ENCODE measurements around the gene STPG1.

Gene STPG1

DNA sequence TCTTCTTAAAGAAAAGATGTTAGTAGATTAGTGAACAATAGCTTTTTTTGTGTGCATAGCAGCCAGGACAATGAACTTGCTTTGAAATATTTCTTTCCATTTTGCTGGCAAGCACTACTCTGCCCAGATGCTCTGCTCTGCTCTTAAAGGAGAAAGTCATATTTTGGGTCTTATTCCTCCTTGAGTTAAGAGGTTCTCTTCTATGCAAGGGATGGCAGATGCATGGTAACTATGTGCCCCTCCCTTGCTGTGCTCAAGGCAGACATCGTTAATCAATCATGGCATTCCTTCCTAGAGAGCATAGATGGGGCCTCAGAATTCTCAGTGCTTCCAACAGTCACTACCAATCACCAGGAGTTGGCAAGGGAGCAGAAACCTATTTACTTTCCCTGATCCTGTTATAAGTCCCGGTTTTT, 29.7 kb upstream of the STPG1 start:
- no peak for TF ChIP-seq EZH2phosphoT487 (IDR thresholded peaks at IDR 0.05; ENCODE audit: low read length)
- TF ChIP-seq EZH2 (optimal IDR thresholded peaks at IDR 0.05; ENCODE audit: low read depth, low read length) = no peak
- TF ChIP-seq, protein P1, sequence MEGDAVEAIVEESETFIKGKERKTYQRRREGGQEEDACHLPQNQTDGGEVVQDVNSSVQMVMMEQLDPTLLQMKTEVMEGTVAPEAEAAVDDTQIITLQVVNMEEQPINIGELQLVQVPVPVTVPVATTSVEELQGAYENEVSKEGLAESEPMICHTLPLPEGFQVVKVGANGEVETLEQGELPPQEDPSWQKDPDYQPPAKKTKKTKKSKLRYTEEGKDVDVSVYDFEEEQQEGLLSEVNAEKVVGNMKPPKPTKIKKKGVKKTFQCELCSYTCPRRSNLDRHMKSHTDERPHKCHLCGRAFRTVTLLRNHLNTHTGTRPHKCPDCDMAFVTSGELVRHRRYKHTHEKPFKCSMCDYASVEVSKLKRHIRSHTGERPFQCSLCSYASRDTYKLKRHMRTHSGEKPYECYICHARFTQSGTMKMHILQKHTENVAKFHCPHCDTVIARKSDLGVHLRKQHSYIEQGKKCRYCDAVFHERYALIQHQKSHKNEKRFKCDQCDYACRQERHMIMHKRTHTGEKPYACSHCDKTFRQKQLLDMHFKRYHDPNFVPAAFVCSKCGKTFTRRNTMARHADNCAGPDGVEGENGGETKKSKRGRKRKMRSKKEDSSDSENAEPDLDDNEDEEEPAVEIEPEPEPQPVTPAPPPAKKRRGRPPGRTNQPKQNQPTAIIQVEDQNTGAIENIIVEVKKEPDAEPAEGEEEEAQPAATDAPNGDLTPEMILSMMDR (IDR thresholded peaks at IDR 0.05; ENCODE audit: low read length) = no peak
- Histone ChIP-seq H3F3A (ENCODE audit: insufficient read depth, low read length) (no peaks in the 10 kb centered on the region), H3K4me3 (ENCODE audit: low read length) (no peak overlapping the region), H3K9me3 (replicated peaks; ENCODE audit: insufficient read depth, low read length) (no peaks in the 10 kb centered on the region), H3K9ac (ENCODE audit: low read length) (no peak overlapping the region), H3K27me3 (replicated peaks; ENCODE audit: insufficient read depth, low read length) (no peaks in the 10 kb centered on the region), H3K4me1 (ENCODE audit: low read length) (no peaks in the 10 kb centered on the region), H3K9me2 (replicated peaks; ENCODE audit: insufficient read depth, low read length) (no peaks in the 10 kb centered on the region), H2AFZ (ENCODE audit: low read length) (no peak overlapping the region), H3K4me2 (ENCODE audit: low read depth, low read length) (no peak overlapping the region), H3K79me2 (ENCODE audit: low read length) (0 out of 2 replicates have a peak, but pooled peaks cover 5% of the 10 kb centered on the region), H3K27ac (ENCODE audit: low read length) (no peak overlapping the region), H3K36me3 (replicated peaks; ENCODE audit: insufficient read depth, low read length) (no peaks in the 10 kb centered on the region), H4K20me1 (ENCODE audit: insufficient read depth, low read length) (no peaks in the 10 kb centered on the region)
- no peak for DNase-seq

DNA sequence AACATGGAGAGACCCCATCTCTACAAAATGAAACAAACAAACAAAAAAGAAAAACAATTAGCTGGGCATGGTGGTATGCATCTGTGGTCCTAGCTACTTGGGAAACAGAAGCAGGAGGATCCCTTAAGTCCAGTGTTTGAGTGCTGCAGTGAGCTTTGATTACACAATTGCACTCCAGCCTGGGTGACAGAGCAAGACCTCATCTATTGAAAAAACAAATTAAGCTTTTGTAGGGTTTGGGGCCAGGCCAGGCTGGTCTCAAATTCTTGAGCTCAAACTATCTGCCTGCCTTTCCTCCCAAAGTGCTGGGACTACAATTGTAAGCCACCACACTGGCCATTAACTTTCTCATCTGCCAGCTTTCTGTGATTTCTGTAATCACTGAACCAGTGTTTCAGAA, 29.2 kb upstream of the STPG1 start:
- DNase-seq = no peak
- no peak for TF ChIP-seq EZH2 (optimal IDR thresholded peaks at IDR 0.05; ENCODE audit: low read depth, low read length)
- TF ChIP-seq, protein P1 (IDR thresholded peaks at IDR 0.05; ENCODE audit: low read length) = no peak
- no peak for TF ChIP-seq EZH2phosphoT487 (IDR thresholded peaks at IDR 0.05; ENCODE audit: low read length)
- Histone ChIP-seq H3F3A (ENCODE audit: insufficient read depth, low read length) (no peaks in the 10 kb centered on the region), H3K9me3 (replicated peaks; ENCODE audit: insufficient read depth, low read length) (no peaks in the 10 kb centered on the region), H3K79me2 (ENCODE audit: low read length) (0 out of 2 replicates have a peak, but pooled peaks cover 7% of the 10 kb centered on the region), H3K36me3 (replicated peaks; ENCODE audit: insufficient read depth, low read length) (no peaks in the 10 kb centered on the region), H3K27me3 (replicated peaks; ENCODE audit: insufficient read depth, low read length) (no peaks in the 10 kb centered on the region), H3K4me1 (ENCODE audit: low read length) (no peaks in the 10 kb centered on the region), H2AFZ (ENCODE audit: low read length) (no peak overlapping the region), H3K4me2 (ENCODE audit: low read depth, low read length) (no peak overlapping the region), H3K4me3 (ENCODE audit: low read length) (no peak overlapping the region), H3K9me2 (replicated peaks; ENCODE audit: insufficient read depth, low read length) (no peaks in the 10 kb centered on the region), H3K27ac (ENCODE audit: low read length) (no peak overlapping the region), H3K9ac (ENCODE audit: low read length) (no peak overlapping the region), H4K20me1 (ENCODE audit: insufficient read depth, low read length) (no peaks in the 10 kb centered on the region)

DNA sequence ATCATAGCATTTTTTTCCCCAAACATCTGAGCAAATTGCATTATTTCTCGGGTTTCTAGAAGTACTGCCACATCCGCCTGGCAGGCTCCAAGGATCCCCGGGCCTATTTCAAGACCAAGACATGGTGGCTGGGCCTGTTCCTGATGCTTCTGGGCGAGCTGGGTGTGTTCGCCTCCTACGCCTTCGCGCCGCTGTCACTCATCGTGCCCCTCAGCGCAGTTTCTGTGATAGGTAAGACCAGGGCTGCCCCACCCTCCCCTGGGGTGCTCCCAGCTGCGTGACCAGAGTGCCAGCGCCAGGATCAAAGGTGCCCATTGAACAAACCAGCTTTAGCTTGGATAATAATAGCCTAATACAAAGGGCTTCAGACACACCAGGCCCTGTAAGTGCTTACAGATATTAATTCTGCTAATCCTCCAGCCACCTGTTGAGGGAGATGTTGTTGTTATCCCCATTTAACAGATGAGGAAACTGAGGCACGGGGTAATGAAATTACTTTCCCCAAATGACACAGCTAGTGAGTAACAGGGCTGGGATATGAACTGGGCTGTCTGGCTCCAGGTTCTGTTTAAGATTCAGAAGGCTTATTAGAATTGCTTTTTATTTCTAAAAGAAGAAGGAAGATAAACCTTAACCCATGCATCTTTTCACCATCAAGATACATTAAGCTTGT, 28.6 kb upstream of the STPG1 start:
- H3K4me1 ChIP-seq (ENCODE audit: low read length) = no peaks in the 10 kb centered on the region

More for the DNA sequence above, 28.6 kb upstream of the STPG1 start:
- no peaks in the 10 kb centered on the region for H3K27me3 ChIP-seq (replicated peaks; ENCODE audit: insufficient read depth, low read length)
- H3K9me3 ChIP-seq (replicated peaks; ENCODE audit: insufficient read depth, low read length) = no peaks in the 10 kb centered on the region
- no peak for DNase-seq
- no peak overlapping the region for H3K4me3 ChIP-seq (ENCODE audit: low read length)
- 0 out of 2 replicates have a peak, but pooled peaks cover 7% of the 10 kb centered on the region for H3K79me2 ChIP-seq (ENCODE audit: low read length)
- no peak for TF ChIP-seq EZH2phosphoT487 (IDR thresholded peaks at IDR 0.05; ENCODE audit: low read length)
- TF ChIP-seq, protein P1 (IDR thresholded peaks at IDR 0.05; ENCODE audit: low read length) = no peak
- no peak for TF ChIP-seq EZH2 (optimal IDR thresholded peaks at IDR 0.05; ENCODE audit: low read depth, low read length)
- H3K9me2 ChIP-seq (replicated peaks; ENCODE audit: insufficient read depth, low read length) = no peaks in the 10 kb centered on the region
- H3K9ac ChIP-seq (ENCODE audit: low read length) = no peak overlapping the region
- H3K36me3 ChIP-seq (replicated peaks; ENCODE audit: insufficient read depth, low read length) = no peaks in the 10 kb centered on the region
- no peaks in the 10 kb centered on the region for H4K20me1 ChIP-seq (ENCODE audit: insufficient read depth, low read length)
- H3F3A ChIP-seq (ENCODE audit: insufficient read depth, low read length) = no peaks in the 10 kb centered on the region
- no peak overlapping the region for H3K4me2 ChIP-seq (ENCODE audit: low read depth, low read length)
- no peak overlapping the region for H2AFZ ChIP-seq (ENCODE audit: low read length)
- H3K27ac ChIP-seq (ENCODE audit: low read length) = no peak overlapping the region
